Measurements from ENCODE around the gene FMN1. TPM values are rescaled to one million over a fixed set of nuclear protein-coding genes. Genes with fewer than 3 reads are reported as not detected.

Gene FMN1
- total RNA-seq, 1 experiment from 2014 or later: 1.2 TPM

GRCh38 chr15:33066584-33066983 is 127.9 kb downstream of the FMN1 start:
- no peak for TF ChIP-seq CTCF (IDR thresholded peaks at IDR 0.05; ENCODE audit: unreplicated experiment)
- no peak overlapping the region for H3K4me3 Mint-ChIP-seq (ENCODE audit: unreplicated experiment)
- POLR2A ChIA-PET: no interaction called here

GRCh38 chr15:33064878-33065277 is 129.6 kb downstream of the FMN1 start:
- Mint-ChIP-seq H3K36me3 (ENCODE audit: insufficient read depth, unreplicated experiment) (peaks cover 4% of the 10 kb centered on the region), H3K27me3 (ENCODE audit: insufficient read depth, unreplicated experiment) (no peaks in the 10 kb centered on the region), H3K9me3 (ENCODE audit: unreplicated experiment) (no peaks in the 10 kb centered on the region), H3K4me3 (ENCODE audit: unreplicated experiment) (no peak overlapping the region), H3K27ac (ENCODE audit: low read depth, unreplicated experiment) (no peak overlapping the region), H3K4me1 (ENCODE audit: insufficient read depth, unreplicated experiment) (peaks cover 28% of the 10 kb centered on the region)
- BruUV-seq (replicated peaks): no TSS peak
- CTCF ChIA-PET: interaction anchor here (0.7 to 1.4 kb wide), 3 partner anchors 22 to 673 kb away, joined by 3 to 6 read pairs (median 4); no protein-coding TSS in a partner anchor
- POLR2A ChIA-PET: no interaction called here
- no peak for TF ChIP-seq CTCF (IDR thresholded peaks at IDR 0.05; ENCODE audit: unreplicated experiment)
- intact Hi-C loops (cut with micrococcal nuclease): no loop called here
- no peak for DNase-seq (ENCODE audit: unreplicated experiment)

More at GRCh38 chr15:33066584-33066983, 127.9 kb downstream of the FMN1 start:
- Mint-ChIP-seq H3K27me3 (ENCODE audit: insufficient read depth, unreplicated experiment) (no peaks in the 10 kb centered on the region), H3K36me3 (ENCODE audit: insufficient read depth, unreplicated experiment) (peaks cover 4% of the 10 kb centered on the region), H3K27ac (ENCODE audit: low read depth, unreplicated experiment) (no peak overlapping the region), H3K4me1 (ENCODE audit: insufficient read depth, unreplicated experiment) (peaks cover 28% of the 10 kb centered on the region), H3K9me3 (ENCODE audit: unreplicated experiment) (no peaks in the 10 kb centered on the region)
- DNase-seq (ENCODE audit: unreplicated experiment): no peak
- BruUV-seq (replicated peaks): no TSS peak
- CTCF ChIA-PET: interaction anchor here (0.7 to 1.3 kb wide), 5 partner anchors 44 to 217 kb away, joined by 3 to 6 read pairs (median 4); no protein-coding TSS in a partner anchor
- intact Hi-C loops (cut with micrococcal nuclease): no loop called here

- no peak for TF ChIP-seq CTCF (IDR thresholded peaks at IDR 0.05; ENCODE audit: unreplicated experiment)
- DNase-seq (ENCODE audit: unreplicated experiment): no peak
- Mint-ChIP-seq H3K27ac (ENCODE audit: low read depth, unreplicated experiment) (no peak overlapping the region), H3K27me3 (ENCODE audit: insufficient read depth, unreplicated experiment) (no peaks in the 10 kb centered on the region), H3K9me3 (ENCODE audit: unreplicated experiment) (no peaks in the 10 kb centered on the region), H3K4me1 (ENCODE audit: insufficient read depth, unreplicated experiment) (no peaks in the 10 kb centered on the region), H3K36me3 (ENCODE audit: insufficient read depth, unreplicated experiment) (no peaks in the 10 kb centered on the region), H3K4me3 (ENCODE audit: unreplicated experiment) (no peak overlapping the region)
- intact Hi-C loops (cut with micrococcal nuclease): no loop called here
- CTCF ChIA-PET: no interaction called here
- POLR2A ChIA-PET: no interaction called here
- BruUV-seq (replicated peaks): no TSS peak
Observed at GRCh38 chr15:33059184-33059583, 135.3 kb downstream of the FMN1 start.

- Mint-ChIP-seq H3K27ac (ENCODE audit: low read depth, unreplicated experiment) (no peak overlapping the region), H3K36me3 (ENCODE audit: insufficient read depth, unreplicated experiment) (no peaks in the 10 kb centered on the region), H3K9me3 (ENCODE audit: unreplicated experiment) (no peaks in the 10 kb centered on the region), H3K4me3 (ENCODE audit: unreplicated experiment) (no peak overlapping the region), H3K27me3 (ENCODE audit: insufficient read depth, unreplicated experiment) (no peaks in the 10 kb centered on the region), H3K4me1 (ENCODE audit: insufficient read depth, unreplicated experiment) (no peaks in the 10 kb centered on the region)
- no peak for DNase-seq (ENCODE audit: unreplicated experiment)
- ChIA-PET POLR2A (no interaction called here), CTCF (interaction anchor here (0.7 kb wide), 1 partner anchor 399 kb away, joined by 4 read pairs; no protein-coding TSS in a partner anchor)
- TF ChIP-seq CTCF (IDR thresholded peaks at IDR 0.05; ENCODE audit: unreplicated experiment): no peak
- no TSS peak for BruUV-seq (replicated peaks)
- intact Hi-C loops (cut with micrococcal nuclease): no loop called here
Observed at GRCh38 chr15:33057845-33058244, 136.7 kb downstream of the FMN1 start.

All from MCF 10A (cell line).